Right lobe of liver (tissue), 6 donors: ENCODE data around the gene RAB36. TPM values are rescaled to one million over a fixed set of nuclear protein-coding genes. Genes with fewer than 3 reads are reported as not detected.

ENCODE experiments used
- ATAC-seq, 4 donors: fragments of 200-7000 bp; cut with Tn5 transposase; one replicate each; pipeline ENCODE4 v1.9.1; 2020; ENCODE audit warnings: mild to moderate bottlenecking in 4 of 4, moderate library complexity in 4 of 4
- DNase-seq, 3 donors: peaks; one replicate each; pipeline ENCODE4 v3.0.0-alpha.2; 2020
- H3K27ac ChIP-seq, 3 donors: fragments of 200-600 bp; one replicate each; pipeline ENCODE4 v1.8.0; 2022
- H3K27me3 ChIP-seq, 2 donors: fragments of 200-600 bp; one replicate each; pipeline ENCODE4 v1.8.0; 2022
- H3K36me3 ChIP-seq, 4 donors: fragments of 200-600 bp; sonication (generic) in 1 of 4; one replicate each; pipeline versions ENCODE4 v1.5.1 to v1.8.0; 2017 to 2022; ENCODE audit warnings: control low read depth in 1 of 4
- H3K4me1 ChIP-seq, 4 donors: fragments of 200-600 bp; sonication (generic) in 1 of 4; one replicate each; pipeline versions ENCODE4 v1.5.1 to v1.8.0; 2017 to 2022; ENCODE audit warnings: control low read depth in 1 of 4
- H3K4me3 ChIP-seq, 3 donors: fragments of 200-600 bp; one replicate each; pipeline ENCODE4 v1.8.0; 2022
- H3K9me3 ChIP-seq, 4 donors: fragments of 200-600 bp; sonication (generic) in 1 of 4; one replicate each; pipeline versions ENCODE4 v1.5.1 to v1.8.0; 2017 to 2022; ENCODE audit warnings: control low read depth in 1 of 4
- POLR2A ChIP-seq: fragments of 450-650 bp; IDR thresholded peaks from one replicate; pipeline ENCODE4 v1.6.1; 2017; ENCODE audit warnings: antibody characterized with exemption, mild to moderate bottlenecking
- WGBS: methylation state at CpG from one replicate; pipeline ENCODE4 v1.1.6; 2018; ENCODE audit warnings: low coverage, low lambda C conversion rate; ENCODE audit not compliant: insufficient coverage; ENCODE audit errors: missing lambda C conversion rate; 5-methylcytosine and 5-hydroxymethylcytosine counted together
- intact Hi-C, 2 donors: fragments of 100-400 bp; cut with DNase I; formaldehyde crosslinking; loops; one replicate each; pipeline versions ENCODE4 v1.11.2 to v1.14.1; 2022
- total RNA-seq, 6 experiments: library from RNA; depleted of rRNA in 2 of 6; stranded (reverse); fragments of >200 nt in 2 of 6; fragmentation: NEBNext Ultra II Directional in 3 of 6; extraction: Animal tissue kit (Norgen Biotek cat#: 25700) in 3 of 6; gene quantifications; one replicate each; pipeline versions ENCODE4 v1.1.0 to v1.2.4, GENCODE V29; 2016 to 2023
- TF ChIP-seq, protein P1 (sequence below), 4 donors: fragments of 200-600 bp in 3 of 4; fragments of 450-650 bp in 1 of 4; IDR thresholded peaks; one replicate each; pipeline versions ENCODE4 v1.5.1 to v1.8.0; 2016 to 2022; ENCODE audit warnings: antibody characterized with exemption in 4 of 4, mild to moderate bottlenecking in 2 of 4
- donor health status: DM: no; HTN: yes; CAD: no.
- donor health status: DM: no; HTN: no; CAD: no.
- donor health status: DM: no; HTN: no; CAD: no.
- donor health status: DM: no; HTN: yes; CAD: no.
- donor health status: DM: no; HTN: yes; CAD: no.

Gene RAB36
- total RNA-seq, 6 experiments from 2014 or later = 0.07 to 0.65 (median 0.19) TPM

DNA sequence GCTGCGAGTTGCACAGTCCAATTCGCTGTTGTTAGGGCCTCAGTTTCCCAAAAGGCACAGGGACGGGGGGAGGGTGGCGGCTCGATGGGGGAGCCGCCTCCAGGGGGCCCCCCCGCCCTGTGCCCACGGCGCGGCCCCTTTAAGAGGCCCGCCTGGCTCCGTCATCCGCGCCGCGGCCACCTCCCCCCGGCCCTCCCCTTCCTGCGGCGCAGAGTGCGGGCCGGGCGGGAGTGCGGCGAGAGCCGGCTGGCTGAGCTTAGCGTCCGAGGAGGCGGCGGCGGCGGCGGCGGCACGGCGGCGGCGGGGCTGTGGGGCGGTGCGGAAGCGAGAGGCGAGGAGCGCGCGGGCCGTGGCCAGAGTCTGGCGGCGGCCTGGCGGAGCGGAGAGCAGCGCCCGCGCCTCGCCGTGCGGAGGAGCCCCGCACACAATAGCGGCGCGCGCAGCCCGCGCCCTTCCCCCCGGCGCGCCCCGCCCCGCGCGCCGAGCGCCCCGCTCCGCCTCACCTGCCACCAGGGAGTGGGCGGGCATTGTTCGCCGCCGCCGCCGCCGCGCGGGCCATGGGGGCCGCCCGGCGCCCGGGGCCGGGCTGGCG lies 35.1 kb downstream of the RAB36 start, which contains the start of gene BCR:
BCR (plus strand) TSS at position 209 of the 592 bp plus-strand sequence. CDS start 452 bp downstream, outside the sequence.
- Histone ChIP-seq H3K36me3 (no peaks in the 10 kb centered on the region), H3K9me3 (no peaks in the 10 kb centered on the region), H3K4me3 (peak within 1 kb of the TSS; percentile 49 to 75 (median 65)), H3K4me1 (peaks cover 0 to 53% (median 16%) of the 10 kb centered on the region in 4 donors), H3K27me3 (no peaks in the 10 kb centered on the region), H3K27ac (peak within 1 kb of the TSS; percentile 41 to 76 (median 75))
- ATAC-seq (peak; percentile 71 to 87 (median 85)), DNase-seq (peak; percentile 83 to 86 (median 85))
- intact Hi-C loops = no loop called here
- peak; percentile 91 for TF ChIP-seq POLR2A
- TF ChIP-seq, protein P1, sequence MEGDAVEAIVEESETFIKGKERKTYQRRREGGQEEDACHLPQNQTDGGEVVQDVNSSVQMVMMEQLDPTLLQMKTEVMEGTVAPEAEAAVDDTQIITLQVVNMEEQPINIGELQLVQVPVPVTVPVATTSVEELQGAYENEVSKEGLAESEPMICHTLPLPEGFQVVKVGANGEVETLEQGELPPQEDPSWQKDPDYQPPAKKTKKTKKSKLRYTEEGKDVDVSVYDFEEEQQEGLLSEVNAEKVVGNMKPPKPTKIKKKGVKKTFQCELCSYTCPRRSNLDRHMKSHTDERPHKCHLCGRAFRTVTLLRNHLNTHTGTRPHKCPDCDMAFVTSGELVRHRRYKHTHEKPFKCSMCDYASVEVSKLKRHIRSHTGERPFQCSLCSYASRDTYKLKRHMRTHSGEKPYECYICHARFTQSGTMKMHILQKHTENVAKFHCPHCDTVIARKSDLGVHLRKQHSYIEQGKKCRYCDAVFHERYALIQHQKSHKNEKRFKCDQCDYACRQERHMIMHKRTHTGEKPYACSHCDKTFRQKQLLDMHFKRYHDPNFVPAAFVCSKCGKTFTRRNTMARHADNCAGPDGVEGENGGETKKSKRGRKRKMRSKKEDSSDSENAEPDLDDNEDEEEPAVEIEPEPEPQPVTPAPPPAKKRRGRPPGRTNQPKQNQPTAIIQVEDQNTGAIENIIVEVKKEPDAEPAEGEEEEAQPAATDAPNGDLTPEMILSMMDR (IDR thresholded peaks at IDR 0.05) = no peak
- WGBS = 0% methylated on average over 3 of the region's 88 CpGs

DNA sequence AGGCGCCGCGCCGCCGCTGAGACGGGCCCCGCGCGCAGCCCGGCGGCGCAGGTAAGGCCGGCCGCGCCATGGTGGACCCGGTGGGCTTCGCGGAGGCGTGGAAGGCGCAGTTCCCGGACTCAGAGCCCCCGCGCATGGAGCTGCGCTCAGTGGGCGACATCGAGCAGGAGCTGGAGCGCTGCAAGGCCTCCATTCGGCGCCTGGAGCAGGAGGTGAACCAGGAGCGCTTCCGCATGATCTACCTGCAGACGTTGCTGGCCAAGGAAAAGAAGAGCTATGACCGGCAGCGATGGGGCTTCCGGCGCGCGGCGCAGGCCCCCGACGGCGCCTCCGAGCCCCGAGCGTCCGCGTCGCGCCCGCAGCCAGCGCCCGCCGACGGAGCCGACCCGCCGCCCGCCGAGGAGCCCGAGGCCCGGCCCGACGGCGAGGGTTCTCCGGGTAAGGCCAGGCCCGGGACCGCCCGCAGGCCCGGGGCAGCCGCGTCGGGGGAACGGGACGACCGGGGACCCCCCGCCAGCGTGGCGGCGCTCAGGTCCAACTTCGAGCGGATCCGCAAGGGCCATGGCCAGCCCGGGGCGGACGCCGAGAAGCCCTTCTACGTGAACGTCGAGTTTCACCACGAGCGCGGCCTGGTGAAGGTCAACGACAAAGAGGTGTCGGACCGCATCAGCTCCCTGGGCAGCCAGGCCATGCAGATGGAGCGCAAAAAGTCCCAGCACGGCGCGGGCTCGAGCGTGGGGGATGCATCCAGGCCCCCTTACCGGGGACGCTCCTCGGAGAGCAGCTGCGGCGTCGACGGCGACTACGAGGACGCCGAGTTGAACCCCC lies 35.8 kb downstream of the RAB36 start:
- H3K4me3 ChIP-seq = peak overlapping the region; percentile 49 to 75 (median 65)
- 2% methylated on average over 13 of the region's 112 CpGs for WGBS
- DNase-seq (peak in 1 of 3 donors; percentile 38), ATAC-seq (no peak)
- H3K27ac ChIP-seq = peak overlapping the region in 1 of 3 donors; percentile 76
- no peak for TF ChIP-seq POLR2A
- TF ChIP-seq, protein P1 (IDR thresholded peaks at IDR 0.05) = no peak
- H3K9me3 ChIP-seq = no peaks in the 10 kb centered on the region
- H3K4me1 ChIP-seq = peaks cover 0 to 59% (median 16%) of the 10 kb centered on the region in 4 donors
- H3K36me3 ChIP-seq = no peaks in the 10 kb centered on the region
- intact Hi-C loops = no loop called here
- no peaks in the 10 kb centered on the region for H3K27me3 ChIP-seq

DNA sequence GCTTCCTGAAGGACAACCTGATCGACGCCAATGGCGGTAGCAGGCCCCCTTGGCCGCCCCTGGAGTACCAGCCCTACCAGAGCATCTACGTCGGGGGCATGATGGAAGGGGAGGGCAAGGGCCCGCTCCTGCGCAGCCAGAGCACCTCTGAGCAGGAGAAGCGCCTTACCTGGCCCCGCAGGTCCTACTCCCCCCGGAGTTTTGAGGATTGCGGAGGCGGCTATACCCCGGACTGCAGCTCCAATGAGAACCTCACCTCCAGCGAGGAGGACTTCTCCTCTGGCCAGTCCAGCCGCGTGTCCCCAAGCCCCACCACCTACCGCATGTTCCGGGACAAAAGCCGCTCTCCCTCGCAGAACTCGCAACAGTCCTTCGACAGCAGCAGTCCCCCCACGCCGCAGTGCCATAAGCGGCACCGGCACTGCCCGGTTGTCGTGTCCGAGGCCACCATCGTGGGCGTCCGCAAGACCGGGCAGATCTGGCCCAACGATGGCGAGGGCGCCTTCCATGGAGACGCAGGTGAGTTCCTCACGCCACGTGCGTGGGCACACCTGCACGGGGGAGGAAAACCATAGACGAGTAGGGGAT lies 36.5 kb downstream of the RAB36 start:
- Histone ChIP-seq H3K27ac (no peak overlapping the region), H3K4me1 (peaks cover 0 to 62% (median 16%) of the 10 kb centered on the region in 4 donors), H3K9me3 (no peaks in the 10 kb centered on the region), H3K27me3 (no peaks in the 10 kb centered on the region), H3K36me3 (no peaks in the 10 kb centered on the region), H3K4me3 (peak overlapping the region; percentile 49 to 75 (median 65))
- 57% methylated on average over 18 of the region's 43 CpGs for WGBS
- ATAC-seq (no peak), DNase-seq (no peak)
- TF ChIP-seq, protein P1 (IDR thresholded peaks at IDR 0.05) = no peak
- intact Hi-C loops = no loop called here

DNA sequence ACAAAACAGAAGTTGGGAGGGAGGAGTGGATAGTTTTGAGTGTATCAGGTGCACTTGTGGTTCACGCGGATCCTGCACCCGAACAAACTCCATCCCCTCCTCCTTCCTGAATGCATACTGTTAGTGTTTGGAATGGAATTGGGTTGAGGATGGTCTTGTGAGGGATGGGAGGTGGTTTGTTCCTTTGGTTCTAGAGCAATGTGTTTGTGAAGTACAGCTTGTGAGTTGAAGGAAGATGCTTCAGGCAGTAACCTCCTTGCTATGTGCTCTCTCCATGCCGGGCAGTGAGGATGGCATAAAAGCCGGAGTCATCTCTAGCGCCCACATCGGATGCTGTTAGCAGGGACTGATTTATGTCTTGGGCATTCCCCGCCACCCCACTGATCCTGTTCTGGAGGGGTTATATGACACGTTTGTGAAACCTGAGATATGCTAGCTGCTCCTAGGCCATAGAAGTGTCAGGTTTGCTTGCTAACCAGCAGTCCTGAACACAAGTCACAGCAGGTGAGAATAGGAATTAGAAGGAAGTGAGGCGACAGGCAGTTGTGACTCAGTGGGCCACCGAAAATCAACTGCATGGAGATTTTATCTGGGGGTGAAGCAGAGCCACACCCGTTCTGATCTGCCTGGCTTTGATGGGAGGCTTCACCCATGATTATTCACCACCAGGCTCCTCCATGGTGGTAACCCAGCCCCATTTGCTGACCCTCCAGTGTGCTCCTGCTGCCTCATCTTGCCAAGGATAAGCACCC lies 37.2 kb downstream of the RAB36 start:
- ATAC-seq (no peak), DNase-seq (no peak)
- H3K36me3 ChIP-seq = no peaks in the 10 kb centered on the region
- H3K9me3 ChIP-seq = no peaks in the 10 kb centered on the region
- peaks cover 0 to 68% (median 16%) of the 10 kb centered on the region in 4 donors for H3K4me1 ChIP-seq
- H3K4me3 ChIP-seq = peak overlapping the region; percentile 49 to 75 (median 65)
- no peaks in the 10 kb centered on the region for H3K27me3 ChIP-seq
- H3K27ac ChIP-seq = no peak overlapping the region
- intact Hi-C loops = no loop called here
- TF ChIP-seq, protein P1 (IDR thresholded peaks at IDR 0.05) = no peak
- no peak for TF ChIP-seq POLR2A
- WGBS = 39% methylated on average over 10 of the region's 12 CpGs
